Fibroblast of lung (primary cell): ENCODE data around the gene AR. TPM values are rescaled to one million over a fixed set of nuclear protein-coding genes. Genes with fewer than 3 reads are reported as not detected.
A peak's percentile ranks its signal among the peaks of the same experiment; 100 is the strongest.

Source experiments
- DNase-seq, 2 donors: peaks; one replicate each; pipeline versions ENCODE4 v3.0.0 to v3.0.0-alpha.2; 2010; ENCODE audit warnings: low read depth in 2 of 2
- H2AFZ ChIP-seq: 2 replicates; pipeline ENCODE4 v1.5.1; 2012; ENCODE audit warnings: low read length, control low read depth, inconsistent platforms
- H3K27ac ChIP-seq: 2 replicates; pipeline ENCODE4 v1.5.1; 2011; ENCODE audit warnings: low read length, control low read depth; ENCODE audit not compliant: insufficient read depth
- H3K27me3 ChIP-seq: 2 replicates; pipeline ENCODE4 v1.5.1; 2011; ENCODE audit warnings: mild to moderate bottlenecking, low read length; ENCODE audit not compliant: control insufficient read depth, insufficient read depth
- H3K36me3 ChIP-seq: 2 replicates; pipeline ENCODE4 v1.5.1; 2011; ENCODE audit warnings: low read length; ENCODE audit not compliant: control insufficient read depth, insufficient read depth
- H3K4me1 ChIP-seq: 2 replicates; pipeline ENCODE4 v1.5.1; 2011; ENCODE audit warnings: low read length; ENCODE audit not compliant: control insufficient read depth, insufficient read depth; ENCODE audit errors: extremely low read depth
- H3K4me2 ChIP-seq: 2 replicates; pipeline ENCODE4 v1.5.1; 2011; ENCODE audit warnings: low read length, control low read depth; ENCODE audit not compliant: insufficient read depth; ENCODE audit errors: extremely low read depth
- H3K4me3 ChIP-seq, 4 experiments: fragments of 200-600 bp in 1 of 4; sonication (generic) in 1 of 4; replicated peaks in 1 of 4; 2 replicates each; pipeline ENCODE4 v1.5.1; 2011 to 2016; ENCODE audit warnings: low read length in 4 of 4, low read depth in 3 of 4, mild to moderate bottlenecking in 3 of 4, control low read depth in 2 of 4, inconsistent platforms in 1 of 4, mixed read lengths in 1 of 4; ENCODE audit not compliant: insufficient read depth in 1 of 4; ENCODE audit errors: control extremely low read depth in 1 of 4
- H3K79me2 ChIP-seq: 2 replicates; pipeline ENCODE4 v1.5.1; 2012; ENCODE audit warnings: mild to moderate bottlenecking, low read length, inconsistent platforms; ENCODE audit not compliant: control insufficient read depth, insufficient read depth
- H3K9ac ChIP-seq: 2 replicates; pipeline ENCODE4 v1.5.1; 2011; ENCODE audit warnings: mild to moderate bottlenecking, low read length, control low read depth; ENCODE audit not compliant: insufficient read depth
- H3K9me3 ChIP-seq: 2 replicates; pipeline ENCODE4 v1.5.1; 2012; ENCODE audit warnings: low read depth, low read length; ENCODE audit not compliant: control insufficient read depth, insufficient read depth
- H4K20me1 ChIP-seq: 2 replicates; pipeline ENCODE4 v1.5.1; 2011; ENCODE audit warnings: low read length; ENCODE audit not compliant: control insufficient read depth, insufficient read depth; ENCODE audit errors: extremely low read depth
- EZH2 ChIP-seq: IDR thresholded peaks from 2 replicates; pipeline ENCODE4 v1.5.1; 2012; ENCODE audit warnings: low read length, control low read depth, mild to moderate bottlenecking; ENCODE audit errors: missing control alignments
- polyA plus RNA-seq, 2 donors: library from polyadenylated mRNA; depleted of rRNA in 1 of 2; stranded (reverse) in 1 of 2; unstranded in 1 of 2; fragments of >200 nt; gene quantifications; 2 replicates each; pipeline ENCODE4 v1.2.1, GENCODE V29; 2011 to 2012; ENCODE audit warnings: missing spikeins in 1 of 2
- total RNA-seq: library from RNA; depleted of rRNA; stranded (reverse); fragments of >200 nt; gene quantifications from 2 replicates; pipeline ENCODE4 v1.2.1, GENCODE V29; 2014
- TF ChIP-seq, protein P1 (sequence below), 2 donors: IDR thresholded peaks in 1 of 2; conservative IDR thresholded peaks in 1 of 2; 1 replicate in 1 of 2; 2 replicates in 1 of 2; pipeline ENCODE4 v1.5.1; 2011 to 2012; ENCODE audit warnings: low read length in 2 of 2, control low read depth in 1 of 2, inconsistent platforms in 1 of 2, low read depth in 1 of 2, mild to moderate bottlenecking in 1 of 2

Gene AR
- total and polyA plus RNA-seq, 2 donors (not counting 1 experiment from before 2014, with no cell fraction given): 10.8 to 15.0 TPM

DNA sequence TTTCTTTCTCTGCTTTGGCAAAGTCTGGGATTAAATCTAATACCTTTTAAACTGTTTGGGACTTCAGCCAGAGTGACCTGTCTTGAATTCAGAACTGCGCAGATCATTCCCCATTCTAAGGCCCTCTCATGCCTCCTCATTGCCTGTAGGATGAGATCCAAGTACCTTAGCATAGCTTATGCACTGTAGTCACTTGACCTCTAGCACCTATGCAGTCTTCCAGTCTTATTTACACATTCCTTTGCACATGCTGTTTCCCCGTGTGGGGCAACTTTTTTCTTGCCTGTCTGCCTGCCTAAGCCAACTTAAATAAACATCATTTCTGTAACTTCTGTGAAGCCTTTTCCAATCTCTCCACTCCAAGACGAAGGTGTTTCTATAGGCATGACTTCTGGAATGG lies 68.4 kb downstream of the AR start:
- Histone ChIP-seq H3K9me3 (no peaks in the 10 kb centered on the region), H3K79me2 (no peaks in the 10 kb centered on the region), H3K4me1 (peaks cover 5% of the 10 kb centered on the region), H3K27ac (no peak overlapping the region), H3K9ac (no peak overlapping the region), H2AFZ (no peak overlapping the region), H3K27me3 (no peaks in the 10 kb centered on the region), H4K20me1 (no peaks in the 10 kb centered on the region), H3K4me3 (no peak overlapping the region), H3K4me2 (no peak overlapping the region), H3K36me3 (no peaks in the 10 kb centered on the region)
- DNase-seq: peak in 1 of 2 donors; percentile 69
- TF ChIP-seq, protein P1, sequence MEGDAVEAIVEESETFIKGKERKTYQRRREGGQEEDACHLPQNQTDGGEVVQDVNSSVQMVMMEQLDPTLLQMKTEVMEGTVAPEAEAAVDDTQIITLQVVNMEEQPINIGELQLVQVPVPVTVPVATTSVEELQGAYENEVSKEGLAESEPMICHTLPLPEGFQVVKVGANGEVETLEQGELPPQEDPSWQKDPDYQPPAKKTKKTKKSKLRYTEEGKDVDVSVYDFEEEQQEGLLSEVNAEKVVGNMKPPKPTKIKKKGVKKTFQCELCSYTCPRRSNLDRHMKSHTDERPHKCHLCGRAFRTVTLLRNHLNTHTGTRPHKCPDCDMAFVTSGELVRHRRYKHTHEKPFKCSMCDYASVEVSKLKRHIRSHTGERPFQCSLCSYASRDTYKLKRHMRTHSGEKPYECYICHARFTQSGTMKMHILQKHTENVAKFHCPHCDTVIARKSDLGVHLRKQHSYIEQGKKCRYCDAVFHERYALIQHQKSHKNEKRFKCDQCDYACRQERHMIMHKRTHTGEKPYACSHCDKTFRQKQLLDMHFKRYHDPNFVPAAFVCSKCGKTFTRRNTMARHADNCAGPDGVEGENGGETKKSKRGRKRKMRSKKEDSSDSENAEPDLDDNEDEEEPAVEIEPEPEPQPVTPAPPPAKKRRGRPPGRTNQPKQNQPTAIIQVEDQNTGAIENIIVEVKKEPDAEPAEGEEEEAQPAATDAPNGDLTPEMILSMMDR (conservative IDR thresholded peaks at IDR 0.05 in 1 of 2, IDR thresholded peaks at IDR 0.05 in 1 of 2; ENCODE audit: low read depth in 1 of 2, low read length in 2 of 2): no peak
- no peak for TF ChIP-seq EZH2

DNA sequence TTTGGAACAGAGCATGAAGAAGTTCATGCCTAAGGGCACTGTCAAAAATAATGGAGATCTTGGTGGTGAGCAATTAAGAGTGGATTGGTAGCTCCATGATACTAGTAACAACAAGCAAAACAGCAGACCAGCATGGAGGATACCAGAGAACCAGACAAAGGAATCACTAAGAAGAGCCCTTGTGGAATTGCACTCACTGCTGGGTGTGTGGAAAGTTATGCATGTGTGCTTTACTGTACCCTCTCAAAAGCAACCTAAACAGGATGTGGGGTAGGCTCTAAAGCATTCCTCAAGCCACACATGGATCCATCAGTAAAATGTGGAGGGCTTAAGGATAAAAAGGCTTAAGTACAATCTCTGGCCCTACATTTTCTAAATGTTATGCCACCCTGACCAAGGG lies 69.5 kb downstream of the AR start:
- Histone ChIP-seq H3K79me2 (no peaks in the 10 kb centered on the region), H3K4me1 (peaks cover 5% of the 10 kb centered on the region), H3K27ac (peak overlapping the region; percentile 38), H2AFZ (no peak overlapping the region), H3K9ac (no peak overlapping the region), H4K20me1 (no peaks in the 10 kb centered on the region), H3K36me3 (no peaks in the 10 kb centered on the region), H3K27me3 (no peaks in the 10 kb centered on the region), H3K4me3 (no peak overlapping the region), H3K9me3 (no peaks in the 10 kb centered on the region), H3K4me2 (no peak overlapping the region)
- TF ChIP-seq, protein P1 (conservative IDR thresholded peaks at IDR 0.05 in 1 of 2, IDR thresholded peaks at IDR 0.05 in 1 of 2; ENCODE audit: low read depth in 1 of 2, low read length in 2 of 2): no peak
- no peak for TF ChIP-seq EZH2
- peak in 1 of 2 donors; percentile 58 for DNase-seq

DNA sequence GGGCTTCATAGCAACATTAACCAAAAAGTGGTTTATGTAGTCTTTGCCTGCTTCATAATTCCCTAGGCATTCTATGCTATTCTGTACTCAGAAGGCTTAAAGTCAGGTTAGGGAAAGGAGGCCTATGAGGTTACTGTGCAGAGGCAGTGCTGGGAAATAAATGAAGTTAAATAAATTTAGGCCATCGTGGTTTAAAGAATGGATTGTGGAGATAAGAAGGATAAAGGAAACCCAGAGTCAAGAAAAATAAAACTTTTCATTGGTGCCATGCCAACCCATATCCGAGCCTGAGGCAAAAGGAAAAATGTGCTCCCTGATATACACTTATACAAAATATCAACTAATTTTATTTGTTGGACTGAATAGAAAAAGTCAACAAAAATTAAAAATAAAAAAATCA lies 70.2 kb downstream of the AR start:
- Histone ChIP-seq H3K27ac (peak overlapping the region; percentile 38), H2AFZ (no peak overlapping the region), H3K4me2 (no peak overlapping the region), H3K27me3 (no peaks in the 10 kb centered on the region), H3K79me2 (no peaks in the 10 kb centered on the region), H3K4me3 (no peak overlapping the region), H3K9ac (no peak overlapping the region), H3K36me3 (no peaks in the 10 kb centered on the region), H3K9me3 (no peaks in the 10 kb centered on the region), H3K4me1 (peaks cover 7% of the 10 kb centered on the region), H4K20me1 (no peaks in the 10 kb centered on the region)
- TF ChIP-seq, protein P1 (conservative IDR thresholded peaks at IDR 0.05 in 1 of 2, IDR thresholded peaks at IDR 0.05 in 1 of 2; ENCODE audit: low read depth in 1 of 2, low read length in 2 of 2): no peak
- TF ChIP-seq EZH2: no peak
- peak in 1 of 2 donors; percentile 46 for DNase-seq
